ENCODE data around the gene GDF15.

- TF ChIP-seq CTCF (IDR thresholded peaks at IDR 0.05) (no peak), POLR2A (IDR thresholded peaks at IDR 0.05) (no peak)
These were observed 749 bp downstream of the GDF15 start for GRCh38 chr19:18386543-18387271.

All from Peyer's patch (tissue), 4 donors.